Fibroblast of villous mesenchyme (primary cell): ENCODE results near the gene MAMDC2. TPM values are rescaled to one million over a fixed set of nuclear protein-coding genes. Genes with fewer than 3 reads are reported as not detected.
"Not testable (repeated sequence)": the region's sequence is repeated elsewhere in the genome, so short reads cannot be mapped to it uniquely, and the experiment has no call there.

Experiments
- DNase-seq: peaks from one replicate; pipeline ENCODE4 v3.0.0-alpha.2; 2010; ENCODE audit warnings: low read depth
- H3K4me3 ChIP-seq: 2 replicates; pipeline ENCODE4 v1.5.1; 2011; ENCODE audit warnings: low read depth, mild to moderate bottlenecking, low read length
- CTCF ChIP-seq: IDR thresholded peaks from 2 replicates; pipeline ENCODE4 v1.5.1; 2012; ENCODE audit warnings: low read depth, mild to moderate bottlenecking, low read length; ENCODE audit not compliant: insufficient read depth
- total RNA-seq: library from RNA; depleted of rRNA; stranded (reverse); fragments of >200 nt; gene quantifications from 2 replicates; pipeline ENCODE4 v1.2.3, GENCODE V29; 2012

MAMDC2 gene
- total RNA-seq, 1 donor: 22.9 TPM

GRCh38 chr9:70195456-70195855 lies 151.8 kb downstream of the MAMDC2 start:
- no peak overlapping the region for H3K4me3 ChIP-seq
- TF ChIP-seq CTCF: no peak
- DNase-seq: no peak

- no peak for DNase-seq
- no peak overlapping the region for H3K4me3 ChIP-seq
- TF ChIP-seq CTCF: no peak
Measured at GRCh38 chr9:70197216-70198044, 153.8 kb downstream of the MAMDC2 start.

GRCh38 chr9:70204743-70205142 lies 161.1 kb downstream of the MAMDC2 start:
- not testable (repeated sequence) for DNase-seq
- peak overlapping the region; percentile 6 for H3K4me3 ChIP-seq

- DNase-seq: no peak
- no peak for TF ChIP-seq CTCF
Measured at GRCh38 chr9:70205366-70206020, 161.8 kb downstream of the MAMDC2 start.

GRCh38 chr9:70217029-70217428 lies 173.4 kb downstream of the MAMDC2 start:
- TF ChIP-seq CTCF: no peak
- DNase-seq: no peak
- H3K4me3 ChIP-seq: no peak overlapping the region

More at GRCh38 chr9:70205366-70206020, 161.8 kb downstream of the MAMDC2 start:
- no peak overlapping the region for H3K4me3 ChIP-seq

- peak; percentile 25 for DNase-seq
- H3K4me3 ChIP-seq: no peak overlapping the region
- no peak for TF ChIP-seq CTCF
Measured at GRCh38 chr9:70218767-70219166, 175.1 kb downstream of the MAMDC2 start.

- no peak for DNase-seq
- TF ChIP-seq CTCF: no peak
- H3K4me3 ChIP-seq: no peak overlapping the region
Measured at GRCh38 chr9:70220216-70220615, 176.6 kb downstream of the MAMDC2 start.
